K562 (cell line): ENCODE data around the gene KCP. TPM values are rescaled to one million over a fixed set of nuclear protein-coding genes. Genes with fewer than 3 reads are reported as not detected.
A peak's percentile ranks its signal among the peaks of the same experiment; 100 is the strongest.

Experiments
- CBFA2T3 ChIP-seq: fragments of 450-650 bp; IDR thresholded peaks from 2 replicates; pipeline ENCODE4 v1.6.1; 2017
- FOXJ3 ChIP-seq: sonication (generic); formaldehyde crosslinking; IDR thresholded peaks from 2 replicates; pipeline ENCODE4 v1.4.0; 2020; ENCODE audit warnings: mild to moderate bottlenecking, missing genetic modification reagents
- HNRNPH1 ChIP-seq: fragments of 200-400 bp; formaldehyde crosslinking; optimal IDR thresholded peaks from 2 replicates; pipeline ENCODE3; 2017; ENCODE audit warnings: low read depth, mild to moderate bottlenecking, low read length, moderate library complexity
- OTX1 ChIP-seq: fragments of 450-650 bp; formaldehyde crosslinking; IDR thresholded peaks from 2 replicates; pipeline ENCODE4 v1.4.0; 2022; ENCODE audit warnings: mild to moderate bottlenecking
- POLR3G ChIP-seq: IDR thresholded peaks from 2 replicates; pipeline ENCODE4 v1.6.1; 2011; ENCODE audit not compliant: insufficient read length, insufficient replicate concordance; ENCODE audit errors: extremely low read depth
- RBM14 ChIP-seq: fragments of 200-400 bp; formaldehyde crosslinking; IDR thresholded peaks from 2 replicates; pipeline ENCODE4 v1.6.1; 2018; ENCODE audit warnings: low read depth, mild to moderate bottlenecking, low read length, moderate library complexity, borderline replicate concordance; ENCODE audit not compliant: insufficient read depth
- SMAD1 ChIP-seq: fragments of 150-350 bp; IDR thresholded peaks from 2 replicates; pipeline ENCODE4 v1.6.1; 2014; ENCODE audit warnings: low read length, low read depth; ENCODE audit not compliant: partially characterized antibody
- SMAD4 ChIP-seq: fragments of 250-450 bp; sonication (Bioruptor Pico); conservative IDR thresholded peaks from 2 replicates; pipeline ENCODE4 v1.8.0; 2021; ENCODE audit warnings: inconsistent platforms, mild to moderate bottlenecking, moderate library complexity
- ZBTB12 ChIP-seq: fragments of 250-450 bp; sonication (Bioruptor Pico); IDR thresholded peaks from 2 replicates; pipeline ENCODE4 v1.4.0; 2020
- ZBTB5 ChIP-seq: fragments of 450-650 bp; IDR thresholded peaks from 2 replicates; pipeline ENCODE4 v1.6.1; 2017; ENCODE audit warnings: antibody characterized with exemption
- ZC3H11A ChIP-seq: IDR thresholded peaks from 2 replicates; pipeline ENCODE4 v1.6.1; 2012; ENCODE audit warnings: low read depth, low read length, improper control_type of control experiment
- polyA plus RNA-seq, 8 experiments: library from polyadenylated mRNA; depleted of rRNA in 4 of 8; stranded (reverse) in 5 of 8; unstranded in 3 of 8; fragments of >200 nt; fragmentation: Nextera tagmentation in 2 of 8; fragmentation: Illumina TruSeq in 1 of 8; extraction: Ambion mirVana in 2 of 8; extraction: Trizol in 1 of 8; gene quantifications; 2 replicates each; pipeline versions ENCODE4 v1.2.1 to v1.2.3, GENCODE V29; 2011 to 2014; ENCODE audit warnings: inconsistent platforms in 1 of 8, missing spikeins in 1 of 8
- total RNA-seq, 7 experiments: library from RNA; depleted of rRNA in 6 of 7; stranded (reverse); fragments of >200 nt in 6 of 7; fragmentation: Illumina TruSeq in 2 of 7; extraction: Trizol in 2 of 7; gene quantifications; 2 replicates each; pipeline versions ENCODE4 v1.2.1 to v1.2.3, GENCODE V29; 2011 to 2021; ENCODE audit warnings: low replicate concordance in 1 of 7
- TF ChIP-seq, protein P1 (sequence below): fragments of 450-650 bp; IDR thresholded peaks from 2 replicates; pipeline ENCODE4 v1.6.1; 2016; ENCODE audit warnings: low read depth
- TF ChIP-seq, protein P2 (sequence below): fragments of 250-450 bp; sonication (Bioruptor Pico); IDR thresholded peaks from 2 replicates; pipeline ENCODE4 v1.8.0; 2021; ENCODE audit warnings: mild to moderate bottlenecking, moderate library complexity
- TF ChIP-seq, protein P3 (sequence below): fragments of 250-450 bp; sonication (Bioruptor Pico); IDR thresholded peaks from 2 replicates; pipeline ENCODE4 v1.6.1; 2021; ENCODE audit warnings: mild to moderate bottlenecking

The KCP gene
- total and polyA plus RNA-seq, 9 of the 15 experiments (the other 6 are each of a cell fraction or from before 2014, with no cell fraction given), result 0.06 to 0.17 (median 0.12) TPM; not detected in 3

- TF ChIP-seq ZBTB5 (no peak), SMAD1 (no peak), HNRNPH1 (no peak), POLR3G (no peak), OTX1 (no peak), CBFA2T3 (peak; percentile 41; the same call in 1 of the 2 replicates), ZC3H11A (no peak), RBM14 (no peak), SMAD4 (peak; percentile 46; the same call in 1 of the 2 replicates), ZBTB12 (CRISPR knock-in tag) (no peak), FOXJ3 (no peak)
- TF ChIP-seq, protein P1, sequence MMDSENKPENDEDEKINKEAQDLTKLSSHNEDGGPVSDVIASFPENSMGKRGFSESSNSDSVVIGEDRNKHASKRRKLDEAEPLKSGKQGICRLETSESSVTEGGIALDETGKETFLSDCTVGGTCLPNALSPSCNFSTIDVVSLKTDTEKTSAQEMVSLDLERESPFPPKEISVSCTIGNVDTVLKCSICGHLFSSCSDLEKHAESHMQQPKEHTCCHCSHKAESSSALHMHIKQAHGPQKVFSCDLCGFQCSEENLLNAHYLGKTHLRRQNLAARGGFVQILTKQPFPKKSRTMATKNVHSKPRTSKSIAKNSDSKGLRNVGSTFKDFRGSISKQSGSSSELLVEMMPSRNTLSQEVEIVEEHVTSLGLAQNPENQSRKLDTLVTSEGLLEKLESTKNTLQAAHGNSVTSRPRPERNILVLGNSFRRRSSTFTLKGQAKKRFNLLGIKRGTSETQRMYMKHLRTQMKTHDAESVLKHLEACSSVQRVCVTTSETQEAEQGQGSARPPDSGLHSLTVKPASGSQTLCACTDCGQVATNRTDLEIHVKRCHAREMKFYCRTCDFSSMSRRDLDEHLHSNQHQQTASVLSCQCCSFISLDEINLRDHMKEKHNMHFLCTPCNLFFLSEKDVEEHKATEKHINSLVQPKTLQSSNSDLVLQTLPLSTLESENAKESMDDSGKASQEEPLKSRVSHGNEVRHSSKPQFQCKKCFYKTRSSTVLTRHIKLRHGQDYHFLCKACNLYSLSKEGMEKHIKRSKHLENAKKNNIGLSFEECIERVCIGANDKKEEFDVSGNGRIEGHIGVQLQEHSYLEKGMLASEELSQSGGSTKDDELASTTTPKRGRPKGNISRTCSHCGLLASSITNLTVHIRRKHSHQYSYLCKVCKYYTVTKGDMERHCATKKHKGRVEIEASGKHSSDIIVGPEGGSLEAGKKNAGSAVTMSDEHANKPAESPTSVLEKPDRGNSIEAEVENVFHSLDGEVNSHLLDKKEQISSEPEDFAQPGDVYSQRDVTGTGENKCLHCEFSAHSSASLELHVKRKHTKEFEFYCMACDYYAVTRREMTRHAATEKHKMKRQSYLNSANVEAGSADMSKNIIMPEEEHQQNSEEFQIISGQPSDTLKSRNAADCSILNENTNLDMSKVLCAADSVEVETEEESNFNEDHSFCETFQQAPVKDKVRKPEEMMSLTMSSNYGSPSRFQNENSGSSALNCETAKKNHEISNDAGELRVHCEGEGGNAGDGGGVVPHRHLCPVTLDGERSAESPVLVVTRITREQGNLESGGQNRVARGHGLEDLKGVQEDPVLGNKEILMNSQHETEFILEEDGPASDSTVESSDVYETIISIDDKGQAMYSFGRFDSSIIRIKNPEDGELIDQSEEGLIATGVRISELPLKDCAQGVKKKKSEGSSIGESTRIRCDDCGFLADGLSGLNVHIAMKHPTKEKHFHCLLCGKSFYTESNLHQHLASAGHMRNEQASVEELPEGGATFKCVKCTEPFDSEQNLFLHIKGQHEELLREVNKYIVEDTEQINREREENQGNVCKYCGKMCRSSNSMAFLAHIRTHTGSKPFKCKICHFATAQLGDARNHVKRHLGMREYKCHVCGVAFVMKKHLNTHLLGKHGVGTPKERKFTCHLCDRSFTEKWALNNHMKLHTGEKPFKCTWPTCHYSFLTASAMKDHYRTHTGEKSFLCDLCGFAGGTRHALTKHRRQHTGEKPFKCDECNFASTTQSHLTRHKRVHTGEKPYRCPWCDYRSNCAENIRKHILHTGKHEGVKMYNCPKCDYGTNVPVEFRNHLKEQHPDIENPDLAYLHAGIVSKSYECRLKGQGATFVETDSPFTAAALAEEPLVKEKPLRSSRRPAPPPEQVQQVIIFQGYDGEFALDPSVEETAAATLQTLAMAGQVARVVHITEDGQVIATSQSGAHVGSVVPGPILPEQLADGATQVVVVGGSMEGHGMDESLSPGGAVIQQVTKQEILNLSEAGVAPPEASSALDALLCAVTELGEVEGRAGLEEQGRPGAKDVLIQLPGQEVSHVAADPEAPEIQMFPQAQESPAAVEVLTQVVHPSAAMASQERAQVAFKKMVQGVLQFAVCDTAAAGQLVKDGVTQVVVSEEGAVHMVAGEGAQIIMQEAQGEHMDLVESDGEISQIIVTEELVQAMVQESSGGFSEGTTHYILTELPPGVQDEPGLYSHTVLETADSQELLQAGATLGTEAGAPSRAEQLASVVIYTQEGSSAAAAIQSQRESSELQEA, result no peak
- TF ChIP-seq, protein P2, sequence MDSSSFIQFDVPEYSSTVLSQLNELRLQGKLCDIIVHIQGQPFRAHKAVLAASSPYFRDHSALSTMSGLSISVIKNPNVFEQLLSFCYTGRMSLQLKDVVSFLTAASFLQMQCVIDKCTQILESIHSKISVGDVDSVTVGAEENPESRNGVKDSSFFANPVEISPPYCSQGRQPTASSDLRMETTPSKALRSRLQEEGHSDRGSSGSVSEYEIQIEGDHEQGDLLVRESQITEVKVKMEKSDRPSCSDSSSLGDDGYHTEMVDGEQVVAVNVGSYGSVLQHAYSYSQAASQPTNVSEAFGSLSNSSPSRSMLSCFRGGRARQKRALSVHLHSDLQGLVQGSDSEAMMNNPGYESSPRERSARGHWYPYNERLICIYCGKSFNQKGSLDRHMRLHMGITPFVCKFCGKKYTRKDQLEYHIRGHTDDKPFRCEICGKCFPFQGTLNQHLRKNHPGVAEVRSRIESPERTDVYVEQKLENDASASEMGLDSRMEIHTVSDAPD, result no peak
- TF ChIP-seq, protein P3, sequence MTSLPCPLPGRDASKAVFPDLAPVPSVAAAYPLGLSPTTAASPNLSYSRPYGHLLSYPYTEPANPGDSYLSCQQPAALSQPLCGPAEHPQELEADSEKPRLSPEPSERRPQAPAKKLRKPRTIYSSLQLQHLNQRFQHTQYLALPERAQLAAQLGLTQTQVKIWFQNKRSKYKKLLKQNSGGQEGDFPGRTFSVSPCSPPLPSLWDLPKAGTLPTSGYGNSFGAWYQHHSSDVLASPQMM (CRISPR knock-in tag), result no peak
These were observed 7.5 kb downstream of the KCP start (continued) for GRCh38 chr7:128902761-128903585.
